Activated CD8-positive, alpha-beta memory T cell treated with anti-CD3 and anti-CD28 coated beads for 36 hours (primary cell): ENCODE results near the gene WWTR1. TPM values are rescaled to one million over a fixed set of nuclear protein-coding genes. Genes with fewer than 3 reads are reported as not detected.

ENCODE experiments used
- CTCF ChIA-PET: fragments of 350-600 bp; sonication (Branson Sonifier 250); formaldehyde crosslinking; loops from one replicate; lab custom pipeline; 2021; ENCODE audit warnings: antibody characterized with exemption; lab: Charles Lee
- POLR2A ChIA-PET: fragments of 350-600 bp; sonication (Branson Sonifier 250); formaldehyde crosslinking; loops from one replicate; lab custom pipeline; 2021; ENCODE audit warnings: antibody characterized with exemption; lab: Charles Lee
- total RNA-seq, 2 experiments: library from RNA; stranded (reverse); gene quantifications; one replicate each; pipeline ENCODE4 v1.2.3, GENCODE V29; 2021

The WWTR1 gene
- total RNA-seq, 2 experiments from 2014 or later, result 1.2 to 1.7 TPM

GRCh38 chr3:149634072-149634471 lies 23.8 kb downstream of the WWTR1 start:
- POLR2A ChIA-PET, result no interaction called here
- CTCF ChIA-PET, result no interaction called here

GRCh38 chr3:149632225-149632624 lies 25.6 kb downstream of the WWTR1 start:
- CTCF ChIA-PET, result no interaction called here

GRCh38 chr3:149630806-149631205 lies 27.0 kb downstream of the WWTR1 start:
- ChIA-PET CTCF (interaction anchor here (0.6 kb wide), 1 partner anchor 99 kb away, joined by 3 read pairs; no protein-coding TSS in a partner anchor), POLR2A (no interaction called here)

More at GRCh38 chr3:149632225-149632624, 25.6 kb downstream of the WWTR1 start:
- POLR2A ChIA-PET, result no interaction called here

GRCh38 chr3:149628957-149629670 lies 28.7 kb downstream of the WWTR1 start:
- ChIA-PET CTCF (interaction anchor here (1.0 kb wide), 1 partner anchor 99 kb away, joined by 3 read pairs; no protein-coding TSS in a partner anchor), POLR2A (no interaction called here)

- POLR2A ChIA-PET, result no interaction called here
- CTCF ChIA-PET, result no interaction called here
Observed at GRCh38 chr3:149626671-149627070, 31.2 kb downstream of the WWTR1 start.

- POLR2A ChIA-PET, result no interaction called here
- CTCF ChIA-PET, result interaction anchor here (0.6 kb wide), 1 partner anchor 34 kb away, joined by 3 read pairs; no protein-coding TSS in a partner anchor
Observed at GRCh38 chr3:149625795-149626194, 32.0 kb downstream of the WWTR1 start.

- POLR2A ChIA-PET, result no interaction called here
Observed at GRCh38 chr3:149623824-149624223, 34.0 kb downstream of the WWTR1 start.

GRCh38 chr3:149621218-149622005 lies 36.4 kb downstream of the WWTR1 start:
- ChIA-PET CTCF (interaction anchor here (1.8 kb wide), 1 partner anchor 41 kb away, joined by 3 read pairs; no protein-coding TSS in a partner anchor), POLR2A (interaction anchor here (0.6 to 0.9 kb wide), 3 partner anchors 36 to 612 kb away, joined by 3 to 9 read pairs (median 4); no protein-coding TSS in a partner anchor)

More at GRCh38 chr3:149623824-149624223, 34.0 kb downstream of the WWTR1 start:
- CTCF ChIA-PET, result no interaction called here

GRCh38 chr3:149620291-149621020 lies 37.4 kb downstream of the WWTR1 start:
- POLR2A ChIA-PET, result interaction anchor here (0.9 kb wide), 1 partner anchor 611 kb away, joined by 4 read pairs; no protein-coding TSS in a partner anchor
- CTCF ChIA-PET, result interaction anchor here (0.6 to 1.8 kb wide), 2 partner anchors 40 to 140 kb away, joined by 3 read pairs; no protein-coding TSS in a partner anchor

GRCh38 chr3:149619136-149619535 lies 38.7 kb downstream of the WWTR1 start:
- ChIA-PET CTCF (no interaction called here), POLR2A (no interaction called here)

- POLR2A ChIA-PET, result no interaction called here
- CTCF ChIA-PET, result no interaction called here
Observed at GRCh38 chr3:149618151-149619123, 39.4 kb downstream of the WWTR1 start.

- POLR2A ChIA-PET, result no interaction called here
- CTCF ChIA-PET, result interaction anchor here (0.6 kb wide), 1 partner anchor 156 kb away, joined by 3 read pairs; no protein-coding TSS in a partner anchor
Observed at GRCh38 chr3:149615731-149616221, 42.0 kb downstream of the WWTR1 start.

- ChIA-PET POLR2A (no interaction called here), CTCF (no interaction called here)
Observed at GRCh38 chr3:149613988-149614387, 43.8 kb downstream of the WWTR1 start.

GRCh38 chr3:149612456-149612855 lies 45.4 kb downstream of the WWTR1 start:
- POLR2A ChIA-PET, result no interaction called here
- CTCF ChIA-PET, result no interaction called here

- POLR2A ChIA-PET, result no interaction called here
- CTCF ChIA-PET, result no interaction called here
Observed at GRCh38 chr3:149611149-149611548, 46.7 kb downstream of the WWTR1 start.

GRCh38 chr3:149610351-149611105 lies 47.3 kb downstream of the WWTR1 start:
- ChIA-PET CTCF (interaction anchor here (0.8 kb wide), 1 partner anchor 13 kb away, joined by 5 read pairs; no protein-coding TSS in a partner anchor), POLR2A (no interaction called here)

- ChIA-PET POLR2A (no interaction called here), CTCF (interaction anchor here (0.8 kb wide), 1 partner anchor 12 kb away, joined by 5 read pairs; no protein-coding TSS in a partner anchor)
Observed at GRCh38 chr3:149609595-149609994, 48.2 kb downstream of the WWTR1 start.
